ENCODE results near the gene TAF7.
A peak's percentile ranks its signal among the peaks of the same experiment; 100 is the strongest.
"Not testable (repeated sequence)": the region's sequence is repeated elsewhere in the genome, so short reads cannot be mapped to it uniquely, and the experiment has no call there.

The TAF7 gene, protein sequence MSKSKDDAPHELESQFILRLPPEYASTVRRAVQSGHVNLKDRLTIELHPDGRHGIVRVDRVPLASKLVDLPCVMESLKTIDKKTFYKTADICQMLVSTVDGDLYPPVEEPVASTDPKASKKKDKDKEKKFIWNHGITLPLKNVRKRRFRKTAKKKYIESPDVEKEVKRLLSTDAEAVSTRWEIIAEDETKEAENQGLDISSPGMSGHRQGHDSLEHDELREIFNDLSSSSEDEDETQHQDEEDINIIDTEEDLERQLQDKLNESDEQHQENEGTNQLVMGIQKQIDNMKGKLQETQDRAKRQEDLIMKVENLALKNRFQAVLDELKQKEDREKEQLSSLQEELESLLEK
- 57.0 to 122 (median 78.5) reads per million in 18 experiments for total RNA-seq

DNA sequence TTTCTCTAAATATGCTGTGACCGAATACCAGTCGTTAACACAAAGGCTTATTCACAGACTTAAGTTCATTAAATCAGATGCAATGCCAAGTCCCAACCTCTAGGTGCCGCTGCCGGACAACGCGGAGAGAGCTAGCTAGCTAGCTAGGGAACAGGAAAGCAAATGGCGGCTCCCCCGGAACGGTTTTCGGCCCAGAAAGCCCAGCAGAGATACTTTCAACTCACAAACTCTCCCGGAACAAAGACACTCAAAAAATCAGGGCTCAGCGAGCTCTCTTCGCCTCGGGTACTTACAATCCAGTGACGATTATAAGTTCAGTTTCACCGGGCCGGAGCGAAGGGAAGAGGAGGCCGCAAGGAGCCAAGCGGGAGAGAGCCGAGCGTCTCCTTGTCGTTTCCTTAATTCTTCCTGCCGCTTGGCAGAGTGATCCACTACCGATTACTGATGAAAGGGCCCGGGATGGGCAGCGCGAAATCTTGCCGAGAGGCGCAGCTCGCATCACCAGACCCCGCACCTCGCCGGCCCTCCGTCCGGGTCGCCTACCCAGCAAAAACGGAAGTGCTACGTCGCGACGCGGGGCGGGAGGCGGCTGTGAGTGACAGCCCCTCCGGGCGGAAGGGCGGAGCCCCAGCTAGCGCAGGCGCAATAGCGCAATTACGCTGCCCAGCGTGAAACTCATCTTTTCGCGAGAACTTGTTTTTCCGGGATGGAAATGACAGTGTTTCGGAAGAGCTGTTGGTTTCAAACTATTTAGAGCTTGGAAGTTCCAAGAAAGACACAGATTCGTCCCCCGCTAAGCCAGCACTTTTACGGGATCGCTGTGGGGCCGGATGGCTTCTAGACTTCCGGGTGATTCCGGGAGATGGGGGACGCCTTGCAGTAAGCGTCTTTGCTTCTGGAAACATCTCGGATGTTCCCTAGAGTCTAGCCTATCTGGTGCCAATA lies at the start of gene TAF7:
TAF7 (minus strand) TSS at position 560 of the 945 bp plus-strand sequence. CDS start 740 bp downstream, outside the sequence.
- peak; percentile 97 for DNase-seq

DNA sequence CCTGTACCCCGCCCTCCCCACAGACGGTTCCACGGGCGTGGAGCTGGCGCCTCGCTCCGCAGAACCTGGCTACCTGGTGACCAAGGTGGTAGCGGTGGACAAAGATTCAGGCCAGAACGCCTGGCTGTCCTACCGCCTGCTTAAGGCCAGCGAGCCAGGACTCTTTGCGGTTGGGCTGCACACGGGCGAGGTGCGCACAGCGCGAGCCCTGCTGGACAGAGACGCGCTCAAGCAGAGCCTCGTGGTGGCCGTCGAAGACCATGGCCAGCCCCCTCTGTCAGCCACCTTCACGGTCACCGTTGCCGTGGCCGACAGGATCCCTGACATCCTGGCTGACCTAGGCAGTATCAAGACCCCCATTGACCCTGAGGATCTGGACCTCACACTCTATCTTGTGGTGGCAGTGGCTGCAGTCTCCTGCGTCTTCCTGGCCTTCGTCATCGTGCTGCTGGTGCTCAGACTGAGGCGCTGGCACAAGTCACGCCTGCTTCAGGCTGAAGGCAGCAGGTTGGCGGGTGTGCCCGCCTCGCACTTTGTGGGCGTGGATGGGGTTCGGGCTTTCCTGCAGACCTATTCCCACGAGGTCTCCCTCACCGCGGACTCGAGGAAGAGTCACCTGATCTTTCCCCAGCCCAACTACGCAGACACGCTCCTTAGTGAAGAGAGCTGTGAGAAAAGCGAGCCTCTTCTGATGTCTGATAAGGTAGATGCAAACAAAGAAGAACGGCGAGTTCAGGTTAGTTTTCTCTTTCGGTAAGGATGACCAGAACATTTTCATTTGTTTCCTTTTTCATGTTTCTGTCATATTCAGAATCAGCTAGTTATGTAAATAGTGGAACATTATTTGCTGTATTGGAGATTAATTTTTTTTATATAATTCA lies 45.7 kb upstream of the TAF7 start:
- DNase-seq = no peak

DNA sequence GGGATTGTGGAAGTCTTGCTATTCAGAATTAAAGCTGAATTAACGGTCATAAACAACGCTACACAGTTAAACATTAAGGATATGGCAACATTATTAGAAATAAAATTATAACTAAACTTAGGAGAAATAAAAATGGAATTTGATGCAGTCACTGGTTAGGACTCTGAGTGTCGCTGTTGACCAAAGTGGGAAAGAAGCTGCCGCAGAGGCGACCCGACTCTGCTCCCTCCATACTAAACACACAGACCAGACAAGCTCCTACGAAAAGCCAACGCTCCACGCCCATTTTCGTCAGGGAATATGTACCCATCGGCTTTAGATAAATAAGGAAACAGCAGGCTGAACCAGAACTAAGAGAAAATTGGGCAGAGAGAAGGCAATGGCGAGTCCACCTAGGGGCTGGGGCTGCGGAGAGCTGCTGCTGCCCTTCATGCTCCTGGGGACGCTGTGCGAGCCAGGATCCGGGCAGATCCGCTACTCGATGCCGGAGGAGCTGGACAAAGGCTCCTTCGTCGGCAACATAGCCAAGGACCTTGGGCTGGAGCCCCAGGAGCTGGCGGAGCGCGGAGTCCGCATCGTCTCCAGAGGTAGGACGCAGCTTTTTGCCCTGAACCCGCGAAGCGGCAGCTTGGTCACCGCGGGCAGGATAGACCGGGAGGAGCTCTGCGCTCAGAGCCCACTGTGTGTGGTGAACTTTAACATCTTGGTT lies 43.5 kb upstream of the TAF7 start, which contains the start of gene PCDHGA5:
PCDHGA5 (plus strand) TSS at position 211 of the 709 bp plus-strand sequence; CDS start at position 380, 169 bp downstream.
- no peak for DNase-seq

DNA sequence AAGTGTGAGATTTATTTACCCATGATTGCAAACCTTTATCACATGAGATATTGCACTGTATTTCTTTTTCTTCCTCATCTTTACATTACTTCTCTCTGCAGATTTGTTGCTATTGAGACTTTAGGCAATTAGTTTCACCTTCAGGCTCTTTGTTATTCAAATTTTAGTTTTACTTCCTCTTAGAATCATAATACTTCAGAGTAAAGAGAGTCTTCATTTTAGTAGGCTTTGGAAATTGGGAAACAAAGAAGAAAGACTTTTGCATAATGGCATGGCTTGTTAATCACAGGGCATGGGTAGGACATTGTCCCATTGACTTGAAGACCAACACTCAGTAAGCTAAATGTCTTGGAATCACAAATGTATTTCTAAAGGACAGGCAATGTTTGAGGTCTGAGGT lies 42.1 kb upstream of the TAF7 start:
- DNase-seq = no peak

DNA sequence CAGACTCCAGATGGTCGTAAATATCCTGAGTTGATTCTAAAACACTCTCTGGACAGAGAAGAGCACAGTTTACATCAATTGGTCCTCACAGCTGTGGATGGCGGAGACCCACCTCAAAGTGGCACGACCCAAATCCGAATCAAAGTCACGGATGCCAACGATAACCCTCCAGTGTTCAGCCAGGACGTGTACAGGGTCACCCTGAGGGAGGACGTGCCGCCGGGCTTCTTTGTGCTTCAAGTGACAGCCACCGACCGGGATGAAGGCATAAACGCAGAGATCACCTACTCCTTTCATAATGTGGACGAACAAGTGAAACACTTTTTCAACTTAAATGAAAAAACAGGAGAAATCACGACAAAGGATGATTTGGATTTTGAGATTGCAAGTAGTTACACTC lies 40.1 kb upstream of the TAF7 start:
- no peak for DNase-seq

DNA sequence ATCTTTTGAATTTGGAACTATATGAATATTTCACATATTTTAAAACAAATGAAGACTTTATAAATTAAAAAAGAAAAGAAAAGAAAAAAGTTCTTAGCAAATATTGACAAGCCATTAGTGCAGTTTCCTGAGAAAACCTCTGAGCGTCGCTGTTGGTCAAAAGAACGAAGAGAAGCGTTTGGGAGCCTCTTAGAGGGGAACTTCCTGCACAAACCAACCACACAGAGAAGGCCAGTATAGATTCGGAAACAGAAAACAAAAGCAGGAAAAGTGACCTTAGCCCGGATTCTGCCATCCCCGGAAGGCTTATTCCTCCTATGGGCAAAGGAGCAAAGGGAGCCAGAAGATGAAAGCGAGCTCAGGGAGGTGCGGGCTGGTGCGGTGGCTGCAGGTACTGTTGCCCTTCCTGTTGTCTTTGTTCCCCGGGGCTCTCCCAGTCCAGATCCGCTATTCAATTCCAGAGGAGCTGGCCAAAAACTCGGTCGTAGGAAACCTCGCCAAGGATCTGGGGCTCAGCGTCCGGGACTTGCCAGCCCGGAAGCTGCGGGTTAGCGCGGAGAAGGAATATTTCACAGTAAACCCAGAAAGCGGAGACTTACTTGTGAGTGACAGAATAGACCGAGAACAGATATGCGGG lies 39.3 kb upstream of the TAF7 start, which contains the start of gene PCDHGB2:
PCDHGB2 (plus strand) TSS at position 205 of the 637 bp plus-strand sequence; CDS start at position 347, 142 bp downstream.
- peak in 1 of 2 donors; percentile 29 for DNase-seq

DNA sequence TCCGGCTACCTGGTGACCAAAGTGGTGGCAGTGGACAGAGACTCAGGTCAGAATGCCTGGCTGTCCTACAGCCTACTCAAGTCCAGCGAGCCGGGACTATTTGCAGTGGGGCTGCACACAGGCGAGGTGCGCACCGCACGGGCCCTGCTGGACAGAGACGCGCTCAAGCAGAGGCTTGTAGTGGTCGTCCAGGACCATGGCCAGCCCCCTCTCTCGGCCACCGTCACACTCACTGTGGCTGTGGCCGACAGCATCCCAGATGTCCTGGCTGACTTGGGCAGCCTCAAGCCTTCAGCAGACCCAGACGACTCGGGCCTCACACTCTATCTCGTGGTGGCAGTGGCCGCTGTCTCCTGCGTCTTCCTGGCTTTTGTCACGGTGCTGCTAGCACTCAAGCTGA lies 36.4 kb upstream of the TAF7 start:
- DNase-seq = no peak

DNA sequence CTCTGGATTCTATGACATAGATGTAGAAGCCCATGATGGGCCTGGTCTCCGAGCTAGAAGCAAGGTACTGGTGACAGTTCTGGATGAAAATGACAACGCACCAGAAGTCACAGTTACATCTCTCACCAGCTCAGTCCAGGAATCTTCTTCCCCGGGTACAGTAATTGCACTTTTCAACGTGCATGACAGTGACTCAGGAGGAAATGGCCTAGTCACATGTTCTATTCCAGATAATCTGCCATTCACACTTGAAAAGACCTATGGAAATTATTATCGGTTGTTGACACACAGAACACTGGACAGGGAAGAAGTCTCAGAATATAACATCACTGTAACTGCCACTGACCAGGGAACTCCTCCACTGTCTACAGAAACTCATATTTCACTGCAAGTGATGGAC lies 35.5 kb upstream of the TAF7 start:
- no peak for DNase-seq

DNA sequence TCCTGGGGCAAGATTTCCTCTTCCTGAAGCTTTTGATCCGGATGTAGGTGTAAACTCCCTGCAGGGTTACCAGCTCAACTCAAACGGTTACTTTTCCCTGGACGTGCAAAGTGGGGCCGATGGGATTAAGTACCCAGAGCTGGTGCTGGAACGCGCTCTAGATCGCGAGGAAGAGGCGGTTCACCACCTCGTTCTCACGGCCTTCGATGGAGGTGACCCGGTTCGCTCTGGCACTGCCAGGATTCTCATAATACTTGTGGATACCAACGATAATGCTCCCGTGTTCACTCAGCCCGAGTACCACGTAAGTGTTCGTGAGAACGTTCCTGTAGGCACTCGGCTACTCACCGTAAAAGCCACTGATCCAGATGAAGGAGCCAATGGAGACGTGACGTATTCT lies 35.1 kb upstream of the TAF7 start:
- DNase-seq = no peak

DNA sequence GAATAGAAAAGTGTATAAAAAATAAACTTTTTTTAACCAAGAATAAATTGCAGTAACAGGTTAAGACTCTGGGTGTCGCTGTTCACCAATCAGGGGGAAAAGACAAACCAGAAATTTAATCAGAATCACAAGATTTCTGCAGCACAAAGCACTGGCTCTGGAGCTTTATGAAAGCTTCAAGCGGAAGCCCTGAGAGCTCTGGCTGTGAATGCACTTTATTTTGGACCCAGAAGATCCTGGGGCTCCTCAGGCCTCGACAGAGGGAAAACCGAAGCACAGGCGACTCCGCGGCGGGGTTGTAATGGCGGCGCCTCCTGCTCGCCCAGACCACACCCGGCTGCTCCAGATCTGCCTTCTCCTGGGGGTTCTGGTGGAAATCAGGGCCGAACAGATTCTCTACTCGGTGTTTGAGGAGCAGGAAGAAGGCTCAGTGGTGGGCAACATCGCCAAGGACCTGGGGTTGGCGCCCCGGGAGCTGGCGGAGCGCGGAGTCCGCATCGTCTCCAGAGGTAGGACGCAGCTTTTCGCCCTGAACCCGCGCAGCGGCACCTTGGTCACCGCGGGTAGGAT lies 34.4 kb upstream of the TAF7 start, which contains the start of gene PCDHGA4:
PCDHGA4 (plus strand) TSS at position 122 of the 570 bp plus-strand sequence; CDS start at position 209, 87 bp downstream.
- no peak for DNase-seq

DNA sequence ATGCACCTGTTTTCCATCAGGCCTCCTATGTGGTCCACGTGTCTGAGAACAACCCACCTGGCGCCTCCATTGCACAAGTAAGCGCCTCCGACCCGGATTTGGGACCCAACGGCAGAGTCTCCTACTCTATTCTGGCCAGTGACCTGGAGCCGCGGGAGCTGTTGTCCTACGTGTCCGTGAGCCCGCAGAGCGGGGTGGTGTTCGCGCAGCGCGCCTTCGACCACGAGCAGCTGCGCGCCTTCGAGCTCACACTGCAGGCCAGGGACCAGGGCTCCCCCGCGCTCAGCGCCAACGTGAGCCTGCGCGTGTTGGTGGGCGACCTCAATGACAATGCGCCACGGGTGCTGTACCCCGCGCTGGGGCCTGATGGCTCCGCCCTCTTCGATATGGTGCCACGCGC lies 31.0 kb upstream of the TAF7 start:
- no peak for DNase-seq

DNA sequence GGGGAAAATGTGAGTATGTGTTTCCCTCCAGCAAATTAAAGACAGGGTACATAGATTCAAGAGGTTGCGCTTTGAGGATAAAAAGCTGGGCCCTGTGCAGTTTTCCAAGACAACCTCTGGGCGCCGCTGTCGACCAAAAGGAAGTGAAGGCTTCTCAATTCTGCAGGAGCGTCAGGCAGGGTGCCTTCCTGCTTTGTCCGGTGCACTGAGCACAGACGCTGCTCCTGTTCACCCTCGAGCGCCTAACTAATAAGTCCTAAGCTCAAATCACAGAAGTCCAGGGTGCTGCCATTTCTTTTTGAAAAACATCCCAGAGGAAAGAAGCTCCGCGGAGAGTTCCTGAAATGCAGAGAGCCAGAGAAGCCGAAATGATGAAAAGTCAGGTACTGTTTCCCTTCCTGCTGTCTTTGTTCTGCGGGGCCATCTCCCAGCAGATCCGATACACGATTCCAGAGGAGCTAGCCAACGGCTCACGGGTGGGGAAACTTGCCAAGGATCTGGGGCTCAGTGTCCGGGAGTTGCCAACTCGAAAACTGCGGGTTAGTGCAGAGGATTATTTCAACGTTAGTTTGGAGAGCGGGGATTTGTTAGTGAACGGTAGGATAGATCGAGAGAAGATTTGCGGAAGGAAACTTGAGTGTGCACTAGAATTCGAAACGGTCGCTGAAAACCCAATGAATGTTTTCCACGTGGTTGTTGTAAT lies 29.5 kb upstream of the TAF7 start, which contains the start of gene PCDHGB1:
PCDHGB1 (plus strand) TSS at position 183 of the 703 bp plus-strand sequence; CDS start at position 345, 162 bp downstream.
- peak in 1 of 2 donors; percentile 25 for DNase-seq

DNA sequence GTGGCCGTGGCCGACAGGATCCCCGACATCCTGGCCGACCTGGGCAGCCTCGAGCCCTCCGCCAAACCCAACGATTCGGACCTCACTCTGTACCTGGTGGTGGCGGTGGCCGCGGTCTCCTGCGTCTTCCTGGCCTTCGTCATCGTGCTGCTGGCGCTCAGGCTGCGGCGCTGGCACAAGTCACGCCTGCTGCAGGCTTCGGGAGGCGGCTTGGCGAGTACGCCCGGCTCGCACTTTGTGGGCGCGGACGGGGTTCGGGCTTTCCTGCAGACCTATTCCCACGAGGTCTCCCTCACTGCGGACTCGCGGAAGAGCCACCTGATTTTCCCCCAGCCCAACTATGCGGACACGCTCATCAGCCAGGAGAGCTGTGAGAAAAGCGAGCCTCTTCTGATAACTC lies 25.4 kb upstream of the TAF7 start:
- not testable (repeated sequence) for DNase-seq

DNA sequence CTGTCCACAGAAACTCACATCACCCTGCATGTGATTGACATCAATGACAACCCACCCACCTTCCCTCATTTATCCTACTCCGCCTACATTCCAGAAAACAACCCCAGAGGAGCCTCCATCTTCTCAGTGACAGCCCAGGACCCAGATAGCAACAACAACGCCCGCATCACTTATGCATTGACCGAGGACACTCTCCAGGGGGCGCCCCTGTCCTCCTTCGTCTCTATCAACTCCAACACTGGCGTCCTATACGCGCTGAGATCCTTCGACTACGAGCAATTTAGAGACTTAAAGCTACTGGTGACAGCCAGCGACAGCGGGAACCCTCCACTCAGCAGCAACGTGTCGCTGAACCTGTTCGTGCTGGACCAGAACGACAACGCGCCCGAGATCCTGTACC lies 24.7 kb upstream of the TAF7 start:
- DNase-seq = no peak

DNA sequence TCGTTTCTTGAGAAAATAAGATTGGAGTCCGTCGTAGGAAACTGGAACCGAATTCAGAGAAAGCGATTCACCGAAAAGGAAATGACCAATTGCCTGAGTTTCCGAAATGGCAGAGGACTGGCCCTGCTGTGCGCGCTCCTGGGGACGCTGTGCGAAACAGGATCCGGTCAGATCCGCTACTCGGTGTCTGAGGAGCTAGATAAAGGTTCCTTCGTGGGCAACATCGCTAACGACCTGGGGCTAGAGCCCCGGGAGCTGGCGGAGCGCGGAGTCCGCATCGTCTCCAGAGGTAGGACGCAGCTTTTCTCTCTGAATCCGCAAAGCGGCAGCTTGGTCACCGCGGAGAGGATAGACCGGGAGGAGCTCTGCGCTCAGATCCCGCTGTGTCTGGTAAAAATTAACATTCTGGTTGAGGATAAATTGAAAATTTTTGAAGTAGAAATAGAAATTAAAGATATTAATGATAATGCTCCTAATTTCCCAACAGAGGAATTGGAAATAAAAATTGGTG lies 23.4 kb upstream of the TAF7 start:
- no peak for DNase-seq

DNA sequence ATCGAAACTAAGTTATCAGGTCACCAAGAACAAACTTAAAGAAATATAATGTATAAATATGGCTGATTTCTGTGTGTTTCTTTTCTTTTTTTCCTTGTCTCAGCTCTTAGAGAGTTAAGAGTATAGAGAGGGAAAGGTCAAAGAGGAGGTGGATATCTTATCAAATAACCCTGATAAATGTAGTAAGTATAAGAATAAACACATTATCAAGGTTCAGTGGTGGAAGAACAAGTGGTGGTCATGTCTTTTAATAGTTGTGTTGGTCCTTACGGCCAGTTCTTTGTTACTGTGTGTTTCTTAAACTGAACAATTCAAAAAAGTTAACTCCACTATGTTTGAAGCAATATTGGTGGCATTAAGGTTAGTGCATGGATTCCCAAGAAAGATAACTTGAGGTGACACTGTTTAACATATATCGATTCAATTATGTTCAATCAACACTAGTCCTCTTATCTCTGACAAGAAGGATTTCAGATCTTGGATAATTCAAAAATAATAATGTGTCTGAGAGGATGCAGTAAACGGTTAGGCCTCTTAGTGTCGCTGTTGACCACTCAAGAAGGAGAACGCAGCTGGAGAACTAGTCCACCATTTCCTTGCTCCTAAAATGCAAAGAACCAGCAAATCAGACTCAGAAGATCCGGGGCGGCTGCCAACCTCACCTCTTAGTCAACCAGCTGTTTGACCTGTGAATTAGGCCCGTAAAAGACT lies 22.8 kb upstream of the TAF7 start, which contains the start of gene PCDHGA3:
PCDHGA3 (plus strand) TSS at position 588 of the 711 bp plus-strand sequence. CDS start 205 bp downstream, outside the sequence.
- peak; percentile 4 to 27 for DNase-seq

DNA sequence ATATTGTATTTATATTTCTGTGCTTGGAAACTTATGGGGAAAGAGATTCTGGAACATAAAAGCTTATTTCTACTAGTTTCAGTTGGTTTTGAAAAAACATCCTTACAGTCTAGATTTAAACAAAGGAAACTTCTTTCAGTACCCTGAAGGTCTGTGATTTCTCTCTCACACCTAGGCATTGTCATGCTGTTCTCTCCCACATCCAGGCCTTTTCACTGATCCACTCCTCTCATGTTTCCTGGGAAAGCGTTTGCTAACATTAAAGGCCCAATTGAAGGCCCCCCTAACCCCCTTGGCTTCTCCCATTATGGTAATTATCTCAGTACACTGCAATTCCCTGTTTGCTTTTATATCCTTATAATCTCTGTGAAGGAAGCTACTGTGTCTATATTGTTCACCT lies 22.2 kb upstream of the TAF7 start:
- DNase-seq = no peak

DNA sequence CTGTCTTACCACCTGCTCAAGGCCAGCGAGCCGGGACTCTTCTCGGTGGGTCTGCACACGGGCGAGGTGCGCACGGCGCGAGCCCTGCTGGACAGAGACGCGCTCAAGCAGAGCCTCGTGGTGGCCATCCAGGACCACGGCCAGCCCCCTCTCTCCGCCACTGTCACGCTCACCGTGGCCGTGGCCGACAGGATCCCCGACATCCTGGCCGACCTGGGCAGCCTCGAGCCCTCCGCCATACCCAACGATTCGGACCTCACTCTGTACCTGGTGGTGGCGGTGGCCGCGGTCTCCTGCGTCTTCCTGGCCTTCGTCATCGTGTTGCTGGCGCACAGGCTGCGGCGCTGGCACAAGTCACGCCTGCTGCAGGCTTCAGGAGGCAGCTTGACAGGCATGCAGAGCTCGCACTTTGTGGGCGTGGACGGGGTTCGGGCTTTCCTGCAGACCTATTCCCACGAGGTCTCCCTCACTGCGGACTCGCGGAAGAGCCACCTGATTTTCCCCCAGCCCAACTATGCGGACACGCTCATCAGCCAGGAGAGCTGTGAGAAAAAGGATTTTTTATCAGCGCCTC lies 20.3 kb upstream of the TAF7 start:
- not testable (repeated sequence) for DNase-seq
